ENCODE results near the gene VSIG2.
A peak's percentile ranks its signal among the peaks of the same experiment; 100 is the strongest.

The VSIG2 gene

DNA sequence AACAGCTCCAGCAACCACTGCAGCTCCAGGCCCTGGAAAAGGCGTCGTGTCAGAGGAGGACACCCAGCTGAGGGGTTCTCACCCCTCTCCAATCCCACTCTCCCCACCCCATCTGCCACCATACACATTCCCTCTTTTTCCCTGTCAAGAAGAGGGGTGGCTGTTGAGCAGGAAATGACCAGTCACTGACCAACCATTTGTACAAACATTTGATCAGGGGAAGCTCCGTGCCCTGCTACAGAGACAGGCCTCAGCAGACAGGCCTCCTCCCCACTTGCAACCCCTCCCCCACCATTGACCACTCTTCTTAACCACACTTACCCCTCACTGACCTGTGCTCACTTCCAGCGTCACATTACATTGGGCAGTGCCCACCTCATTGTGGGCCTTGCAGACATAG lies 2.3 kb upstream of the VSIG2 start:
- Histone ChIP-seq H3K27ac (ENCODE audit: low read depth, low read length) (no peak overlapping the region), H3K9me3 (ENCODE audit: low read length) (no peaks in the 10 kb centered on the region), H3K36me3 (ENCODE audit: insufficient read depth, low read length) (no peaks in the 10 kb centered on the region), H3K4me3 (ENCODE audit: low read depth in 1 of 2, low read length in 2 of 2) (no peak overlapping the region), H3K27me3 (ENCODE audit: control insufficient read depth in 1 of 2, insufficient read depth in 2 of 2, low read length in 2 of 2) (peaks cover 34 to 54% of the 10 kb centered on the region in 2 donors), H3K4me1 (ENCODE audit: insufficient read depth, low read length) (peaks cover 9% of the 10 kb centered on the region), H3K9ac (ENCODE audit: low read length) (no peak overlapping the region)

- no peak overlapping the region for H3K4me3 ChIP-seq (ENCODE audit: low read depth in 1 of 2, low read length in 2 of 2)
- no peaks in the 10 kb centered on the region for H3K9me3 ChIP-seq (ENCODE audit: low read length)
- H3K27me3 ChIP-seq (ENCODE audit: control insufficient read depth in 1 of 2, insufficient read depth in 2 of 2, low read length in 2 of 2): peaks cover 34 to 54% of the 10 kb centered on the region in 2 donors
- H3K36me3 ChIP-seq (ENCODE audit: insufficient read depth, low read length): no peaks in the 10 kb centered on the region
- H3K27ac ChIP-seq (ENCODE audit: low read depth, low read length): no peak overlapping the region
- H3K4me1 ChIP-seq (ENCODE audit: insufficient read depth, low read length): peaks cover 3% of the 10 kb centered on the region
- no peak overlapping the region for H3K9ac ChIP-seq (ENCODE audit: low read length)
These were observed 1.6 kb upstream of the VSIG2 start for GRCh38 chr11:124753624-124754023.

GRCh38 chr11:124753205-124753604 lies 1.1 kb upstream of the VSIG2 start:
- no peaks in the 10 kb centered on the region for H3K4me1 ChIP-seq (ENCODE audit: insufficient read depth, low read length)
- no peaks in the 10 kb centered on the region for H3K9me3 ChIP-seq (ENCODE audit: low read length)
- no peaks in the 10 kb centered on the region for H3K36me3 ChIP-seq (ENCODE audit: insufficient read depth, low read length)
- peaks cover 33 to 55% of the 10 kb centered on the region in 2 donors for H3K27me3 ChIP-seq (ENCODE audit: control insufficient read depth in 1 of 2, insufficient read depth in 2 of 2, low read length in 2 of 2)
- no peak overlapping the region for H3K4me3 ChIP-seq (ENCODE audit: low read depth in 1 of 2, low read length in 2 of 2)
- no peak overlapping the region for H3K9ac ChIP-seq (ENCODE audit: low read length)
- H3K27ac ChIP-seq (ENCODE audit: low read depth, low read length): no peak overlapping the region

GRCh38 chr11:124752471-124753102 lies 532 bp upstream of the VSIG2 start:
- Histone ChIP-seq H3K4me3 (ENCODE audit: low read depth in 1 of 2, low read length in 2 of 2) (no peak overlapping the region), H3K27me3 (ENCODE audit: control insufficient read depth in 1 of 2, insufficient read depth in 2 of 2, low read length in 2 of 2) (peaks cover 27 to 55% of the 10 kb centered on the region in 2 donors), H3K9ac (ENCODE audit: low read length) (no peak overlapping the region), H3K27ac (ENCODE audit: low read depth, low read length) (no peak overlapping the region), H3K36me3 (ENCODE audit: insufficient read depth, low read length) (no peaks in the 10 kb centered on the region), H3K9me3 (ENCODE audit: low read length) (no peaks in the 10 kb centered on the region), H3K4me1 (ENCODE audit: insufficient read depth, low read length) (no peaks in the 10 kb centered on the region)

DNA sequence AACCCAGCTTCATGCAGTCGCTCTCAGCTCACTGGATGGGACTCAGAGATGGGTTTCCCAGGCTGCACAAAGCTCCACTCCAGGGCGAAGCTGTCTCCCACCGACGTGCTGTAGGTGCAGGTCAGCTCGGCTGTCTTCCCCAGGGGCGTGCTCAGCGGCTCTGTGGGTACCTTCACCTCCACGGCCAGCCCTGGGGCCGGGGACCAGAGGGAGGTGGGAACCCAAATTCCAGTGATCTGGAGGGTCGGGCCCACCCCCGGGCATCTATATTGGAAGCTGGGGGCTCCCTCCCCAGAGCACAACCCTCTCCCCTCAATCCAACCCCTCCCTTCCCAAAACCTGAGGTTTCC lies 689 bp downstream of the VSIG2 start:
- Histone ChIP-seq H3K9me3 (ENCODE audit: low read length) (no peaks in the 10 kb centered on the region), H3K4me3 (ENCODE audit: low read depth in 1 of 2, low read length in 2 of 2) (no peak overlapping the region), H3K27ac (ENCODE audit: low read depth, low read length) (no peak overlapping the region), H3K36me3 (ENCODE audit: insufficient read depth, low read length) (no peaks in the 10 kb centered on the region), H3K9ac (ENCODE audit: low read length) (no peak overlapping the region), H3K4me1 (ENCODE audit: insufficient read depth, low read length) (peaks cover 4% of the 10 kb centered on the region), H3K27me3 (ENCODE audit: control insufficient read depth in 1 of 2, insufficient read depth in 2 of 2, low read length in 2 of 2) (peaks cover 30 to 56% of the 10 kb centered on the region in 2 donors)

DNA sequence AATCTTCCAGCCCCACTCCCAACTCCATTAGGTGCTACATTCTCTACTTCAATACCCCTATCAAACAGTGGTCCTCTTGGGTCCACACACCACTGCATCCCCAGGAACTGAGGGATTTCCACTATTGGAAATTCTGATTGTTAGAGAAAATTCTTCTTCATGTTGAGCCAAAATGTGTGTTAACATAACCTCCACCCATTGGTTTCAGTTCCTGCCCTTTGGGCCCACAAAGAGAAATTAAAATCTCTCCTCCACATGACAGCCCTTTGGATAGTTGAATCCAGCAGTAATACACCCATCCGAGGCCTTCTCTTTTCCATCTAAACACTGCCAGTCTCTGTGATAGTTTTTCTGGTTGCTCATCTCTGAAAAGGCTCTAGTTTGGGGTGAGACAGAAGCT lies 2.1 kb downstream of the VSIG2 start:
- Histone ChIP-seq H3K9ac (ENCODE audit: low read length) (no peak overlapping the region), H3K4me1 (ENCODE audit: insufficient read depth, low read length) (peaks cover 8% of the 10 kb centered on the region), H3K36me3 (ENCODE audit: insufficient read depth, low read length) (no peaks in the 10 kb centered on the region), H3K9me3 (ENCODE audit: low read length) (no peaks in the 10 kb centered on the region), H3K27ac (ENCODE audit: low read depth, low read length) (no peak overlapping the region), H3K4me3 (ENCODE audit: low read depth in 1 of 2, low read length in 2 of 2) (no peak overlapping the region), H3K27me3 (ENCODE audit: control insufficient read depth in 1 of 2, insufficient read depth in 2 of 2, low read length in 2 of 2) (peaks cover 41 to 65% of the 10 kb centered on the region in 2 donors)

GRCh38 chr11:124748481-124749343 lies 3.3 kb downstream of the VSIG2 start:
- no peaks in the 10 kb centered on the region for H3K9me3 ChIP-seq (ENCODE audit: low read length)
- no peak overlapping the region for H3K27ac ChIP-seq (ENCODE audit: low read depth, low read length)
- peaks cover 53 to 76% of the 10 kb centered on the region in 2 donors for H3K27me3 ChIP-seq (ENCODE audit: control insufficient read depth in 1 of 2, insufficient read depth in 2 of 2, low read length in 2 of 2)
- no peak overlapping the region for H3K4me3 ChIP-seq (ENCODE audit: low read depth in 1 of 2, low read length in 2 of 2)
- no peaks in the 10 kb centered on the region for H3K36me3 ChIP-seq (ENCODE audit: insufficient read depth, low read length)
- H3K9ac ChIP-seq (ENCODE audit: low read length): no peak overlapping the region
- peaks cover 8% of the 10 kb centered on the region for H3K4me1 ChIP-seq (ENCODE audit: insufficient read depth, low read length)

DNA sequence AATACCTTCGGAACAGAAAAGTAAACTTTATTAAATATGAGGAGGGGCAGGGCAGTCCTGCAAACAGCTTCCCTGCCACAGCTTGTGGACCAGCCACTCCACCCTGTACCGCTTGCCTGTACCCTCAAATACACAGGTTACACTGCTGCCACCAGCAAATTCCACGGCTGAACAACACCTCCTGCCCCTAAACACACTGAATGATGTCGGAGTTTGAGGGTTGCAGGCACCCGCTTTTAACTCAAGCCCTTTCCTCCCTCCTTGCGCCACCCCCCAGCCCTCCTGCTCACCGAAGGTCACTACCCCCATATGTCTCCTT lies 4.0 kb downstream of the VSIG2 start:
- H3K27ac ChIP-seq (ENCODE audit: low read depth, low read length): no peak overlapping the region
- no peak overlapping the region for H3K4me3 ChIP-seq (ENCODE audit: low read depth in 1 of 2, low read length in 2 of 2)
- no peak overlapping the region for H3K9ac ChIP-seq (ENCODE audit: low read length)
- peaks cover 59 to 83% of the 10 kb centered on the region in 2 donors for H3K27me3 ChIP-seq (ENCODE audit: control insufficient read depth in 1 of 2, insufficient read depth in 2 of 2, low read length in 2 of 2)
- H3K4me1 ChIP-seq (ENCODE audit: insufficient read depth, low read length): peaks cover 8% of the 10 kb centered on the region
- no peaks in the 10 kb centered on the region for H3K36me3 ChIP-seq (ENCODE audit: insufficient read depth, low read length)
- H3K9me3 ChIP-seq (ENCODE audit: low read length): no peaks in the 10 kb centered on the region

DNA sequence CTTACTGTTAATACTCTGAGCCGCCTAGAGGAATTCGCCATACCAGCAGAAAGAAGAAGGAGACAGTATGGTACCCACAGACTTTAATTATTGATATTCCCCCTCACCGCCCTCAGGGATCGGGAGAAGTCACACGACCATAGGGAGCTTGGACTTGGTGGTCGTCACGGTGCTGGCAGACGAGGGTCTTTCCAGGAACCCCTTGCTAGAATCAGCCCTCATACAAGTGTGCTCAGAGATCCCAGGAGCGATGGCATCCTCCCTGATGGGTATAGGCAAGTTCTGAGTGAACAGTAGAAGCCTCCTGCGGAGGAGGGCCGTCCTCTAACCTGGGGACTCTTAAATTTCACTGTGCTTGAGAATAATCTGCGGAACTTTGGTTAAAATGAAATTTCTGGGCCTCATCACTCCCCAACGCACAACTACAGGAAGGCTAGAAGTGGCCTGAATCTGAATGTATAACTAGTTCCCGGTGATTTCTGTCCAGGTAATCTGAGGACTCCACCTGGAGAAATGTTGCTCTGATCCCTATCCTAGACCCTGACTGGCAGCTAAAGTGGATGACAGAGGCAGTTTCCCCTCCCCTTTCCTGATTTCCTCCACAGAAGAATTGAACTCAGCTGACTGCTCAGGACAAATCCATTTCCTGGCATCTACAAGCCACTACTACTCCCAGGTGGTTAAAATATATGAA lies 4.5 kb downstream of the VSIG2 start:
- Histone ChIP-seq H3K9me3 (ENCODE audit: low read length) (no peaks in the 10 kb centered on the region), H3K9ac (ENCODE audit: low read length) (no peak overlapping the region), H3K4me1 (ENCODE audit: insufficient read depth, low read length) (peaks cover 8% of the 10 kb centered on the region), H3K27me3 (ENCODE audit: control insufficient read depth in 1 of 2, insufficient read depth in 2 of 2, low read length in 2 of 2) (peaks cover 64 to 87% of the 10 kb centered on the region in 2 donors), H3K36me3 (ENCODE audit: insufficient read depth, low read length) (no peaks in the 10 kb centered on the region), H3K27ac (ENCODE audit: low read depth, low read length) (no peak overlapping the region), H3K4me3 (ENCODE audit: low read depth in 1 of 2, low read length in 2 of 2) (no peak overlapping the region)

GRCh38 chr11:124746621-124747243 lies 5.3 kb downstream of the VSIG2 start:
- no peak overlapping the region for H3K27ac ChIP-seq (ENCODE audit: low read depth, low read length)
- no peak overlapping the region for H3K9ac ChIP-seq (ENCODE audit: low read length)
- H3K4me1 ChIP-seq (ENCODE audit: insufficient read depth, low read length): peaks cover 8% of the 10 kb centered on the region
- no peaks in the 10 kb centered on the region for H3K9me3 ChIP-seq (ENCODE audit: low read length)
- H3K4me3 ChIP-seq (ENCODE audit: low read depth in 1 of 2, low read length in 2 of 2): peak overlapping the region; percentile 41 to 65
- no peaks in the 10 kb centered on the region for H3K36me3 ChIP-seq (ENCODE audit: insufficient read depth, low read length)
- peaks cover 67 to 85% of the 10 kb centered on the region in 2 donors for H3K27me3 ChIP-seq (ENCODE audit: control insufficient read depth in 1 of 2, insufficient read depth in 2 of 2, low read length in 2 of 2)
